GM12878 (cell line): ENCODE data around the gene MACROD2. TPM values are rescaled to one million over a fixed set of nuclear protein-coding genes. Genes with fewer than 3 reads are reported as not detected.

Experiments used
- ATAC-seq: fragments of 200-7000 bp; cut with Tn5 transposase; 3 replicates; pipeline ENCODE4 v1.9.1; 2020; ENCODE audit warnings: mild to moderate bottlenecking, moderate library complexity
- BruUV-seq: library from RNA; stranded (reverse); fragments of 400-500 nt; replicated peaks from 2 replicates; lab custom pipeline; 2021; lab: Mats Ljungman, UMichigan
- CTCF ChIA-PET: fragments of 300-600 bp; sonication (Branson Sonifier 250); formaldehyde crosslinking; extraction: SDS; loops from one replicate; lab custom pipeline; 2021; ENCODE audit warnings: inconsistent platforms; lab: Yijun Ruan, JAX
- POLR2A ChIA-PET: fragments of 350-600 bp; formaldehyde crosslinking; extraction: SDS; loops from one replicate; lab custom pipeline; 2021; ENCODE audit warnings: inconsistent platforms; lab: Charles Lee
- RAD21 ChIA-PET: fragments of 300-600 bp; sonication (Branson Sonifier 250); formaldehyde crosslinking; loops from one replicate; lab custom pipeline; 2023; ENCODE audit warnings: antibody characterized with exemption; ENCODE audit not compliant: unreplicated experiment; lab: Charles Lee
- SMC1A ChIA-PET: fragments of 300-600 bp; sonication (Branson Sonifier 250); formaldehyde crosslinking; loops from one replicate; lab custom pipeline; 2023; ENCODE audit not compliant: unreplicated experiment, uncharacterized antibody; lab: Charles Lee
- DNase-seq: peaks from one replicate; pipeline ENCODE4 v3.0.0-alpha.2; 2011; ENCODE audit warnings: low read depth, low spot score
- FAIRE-seq: peaks from 3 replicates; lab custom pipeline; 2011; peaks lifted over from hg19 to GRCh38; lab: Jason Lieb, UNC
- H2AFZ ChIP-seq: 2 replicates; pipeline ENCODE4 v1.6.0; 2011; ENCODE audit warnings: low read depth, low read length, control low read depth; ENCODE audit not compliant: control insufficient read depth
- H3K27ac ChIP-seq: 2 replicates; pipeline ENCODE4 v1.5.1; 2011; ENCODE audit warnings: control low read depth; ENCODE audit not compliant: control insufficient read depth, insufficient read depth
- H3K27me3 ChIP-seq, 2 experiments: replicated peaks in 1 of 2; 2 replicates each; pipeline versions ENCODE4 v1.6.0 to v1.6.1; 2011; ENCODE audit warnings: low read length in 1 of 2; ENCODE audit not compliant: control insufficient read depth in 2 of 2, insufficient read depth in 2 of 2
- H3K36me3 ChIP-seq, 2 experiments: 2 replicates each; pipeline ENCODE4 v1.5.1; 2011; ENCODE audit warnings: low read length in 1 of 2; ENCODE audit not compliant: control insufficient read depth in 2 of 2, insufficient read depth in 2 of 2
- H3K4me1 ChIP-seq: 2 replicates; pipeline ENCODE4 v1.6.1; 2011; ENCODE audit warnings: mild to moderate bottlenecking, low read length, moderate library complexity, mixed read lengths; ENCODE audit not compliant: control insufficient read depth, insufficient read depth
- H3K4me2 ChIP-seq: 2 replicates; pipeline ENCODE4 v1.6.0; 2011; ENCODE audit warnings: control low read depth; ENCODE audit not compliant: control insufficient read depth, insufficient read depth
- H3K4me3 ChIP-seq: fragments of 200-600 bp; sonication (generic); 2 replicates; pipeline ENCODE4 v1.5.1; 2016
- H3K79me2 ChIP-seq: 2 replicates; pipeline ENCODE4 v1.6.0; 2011; ENCODE audit warnings: low read length; ENCODE audit not compliant: control insufficient read depth, insufficient read depth
- H3K9ac ChIP-seq: 2 replicates; pipeline ENCODE4 v1.8.0; 2011; ENCODE audit warnings: low read length, control low read depth, mixed read lengths; ENCODE audit not compliant: control insufficient read depth, insufficient read depth
- H3K9me3 ChIP-seq: replicated peaks from 3 replicates; pipeline ENCODE4 v1.5.1; 2011; ENCODE audit warnings: mild to moderate bottlenecking, low read length; ENCODE audit not compliant: control insufficient read depth, insufficient read depth
- H4K20me1 ChIP-seq: 2 replicates; pipeline ENCODE4 v1.6.0; 2011; ENCODE audit not compliant: control insufficient read depth, insufficient read depth
- BMI1 ChIP-seq: fragments of 450-650 bp; IDR thresholded peaks from 2 replicates; pipeline ENCODE4 v1.6.1; 2016; ENCODE audit warnings: mild to moderate bottlenecking, moderate library complexity, borderline replicate concordance
- CHD2 ChIP-seq: IDR thresholded peaks from 2 replicates; pipeline ENCODE4 v1.6.1; 2011; ENCODE audit warnings: low read depth, low read length, improper control_type of control experiment, borderline replicate concordance
- HCFC1 ChIP-seq: fragments of 150-350 bp; IDR thresholded peaks from 2 replicates; pipeline ENCODE4 v1.6.1; 2014; ENCODE audit warnings: low read length
- PAX5 ChIP-seq: IDR thresholded peaks from 2 replicates; pipeline ENCODE4 v1.6.1; 2011; ENCODE audit warnings: low read depth, low read length, borderline replicate concordance
- PAX8 ChIP-seq: fragments of 450-650 bp; IDR thresholded peaks from 2 replicates; pipeline ENCODE4 v1.6.1; 2017; ENCODE audit warnings: mild to moderate bottlenecking, moderate library complexity
- POU2F2 ChIP-seq: IDR thresholded peaks from 3 replicates; pipeline ENCODE4 v1.6.1; 2011; ENCODE audit warnings: low read depth, mild to moderate bottlenecking, low read length, borderline replicate concordance
- SIX5 ChIP-seq: IDR thresholded peaks from 2 replicates; pipeline ENCODE4 v1.6.1; 2011; ENCODE audit warnings: mild to moderate bottlenecking, low read depth, low read length, moderate library complexity; ENCODE audit not compliant: severe bottlenecking
- SREBF1 ChIP-seq: IDR thresholded peaks from 2 replicates; pipeline ENCODE4 v1.6.1; 2012; ENCODE audit warnings: mild to moderate bottlenecking, low read length
- SREBF2 ChIP-seq: IDR thresholded peaks from 2 replicates; pipeline ENCODE4 v1.6.1; 2012; ENCODE audit warnings: mild to moderate bottlenecking, low read length
- in situ Hi-C: fragments of 300-500 bp; cut with MboI; formaldehyde crosslinking; loops from 9 replicates; pipeline ENCODE4 v1.14.3; 2018; ENCODE audit warnings: mixed read lengths
- intact Hi-C: fragments of 100-400 bp; cut with micrococcal nuclease; formaldehyde crosslinking; loops from one replicate; pipeline ENCODE4 v1.14.2; 2022; ENCODE audit not compliant: unreplicated experiment
- polyA plus RNA-seq, 11 experiments: library from polyadenylated mRNA; depleted of rRNA in 4 of 11; unstranded in 6 of 11; stranded (reverse) in 5 of 11; fragments of >200 nt; fragmentation: Nextera tagmentation in 4 of 11; fragmentation: Illumina TruSeq in 1 of 11; extraction: Ambion mirVana in 4 of 11; extraction: Trizol in 1 of 11; gene quantifications; 1 replicate in 1 of 11; 2 replicates in 10 of 11; pipeline versions ENCODE4 v1.2.1 to v1.2.3, GENCODE V29; 2011 to 2016; ENCODE audit warnings: inconsistent platforms in 2 of 11, missing spikeins in 2 of 11, low read depth in 1 of 11
- total RNA-seq, 4 experiments: library from RNA; depleted of rRNA in 3 of 4; stranded (reverse); fragments of >200 nt in 3 of 4; fragmentation: Illumina TruSeq in 1 of 4; extraction: Trizol in 1 of 4; gene quantifications; 2 replicates each; pipeline versions ENCODE4 v1.2.1 to v1.2.3, GENCODE V29; 2013 to 2021
- TF ChIP-seq, protein P1 (sequence below): fragments of 450-650 bp; IDR thresholded peaks from 2 replicates; pipeline ENCODE4 v1.6.1; 2016; ENCODE audit warnings: mild to moderate bottlenecking, moderate library complexity, borderline replicate concordance
- TF ChIP-seq, protein P2 (sequence below): IDR thresholded peaks from 2 replicates; pipeline ENCODE4 v1.6.1; 2012; ENCODE audit warnings: low read length, inconsistent platforms
- TF ChIP-seq, protein P3 (sequence below): fragments of 450-650 bp; IDR thresholded peaks from 2 replicates; pipeline ENCODE4 v1.6.1; 2017; ENCODE audit warnings: mild to moderate bottlenecking, moderate library complexity

The MACROD2 gene
- total and polyA plus RNA-seq, 10 of the 15 experiments (the other 5 are each of a cell fraction or from before 2014, with no cell fraction given) = 1.1 to 21.5 (median 2.2) TPM

GRCh38 chr20:15059438-15059837, 1064.1 kb downstream of the MACROD2 start:
- ChIA-PET CTCF (interaction anchor here (0.6 kb wide), 1 partner anchor 1595 kb away, joined by 3 read pairs; no protein-coding TSS in a partner anchor), SMC1A (no interaction called here), RAD21 (no interaction called here), POLR2A (no interaction called here)
- Histone ChIP-seq H3K9ac (no peak overlapping the region), H3K36me3 (no peaks in the 10 kb centered on the region), H4K20me1 (no peaks in the 10 kb centered on the region), H3K4me2 (no peak overlapping the region), H3K79me2 (no peaks in the 10 kb centered on the region), H2AFZ (no peak overlapping the region), H3K4me1 (no peaks in the 10 kb centered on the region), H3K27me3 (no peaks in the 10 kb centered on the region), H3K9me3 (no peaks in the 10 kb centered on the region), H3K27ac (no peak overlapping the region), H3K4me3 (no peak overlapping the region)
- DNase-seq (no peak), FAIRE-seq (no peak), ATAC-seq (no peak)
- intact Hi-C loops (no loop called here), in situ Hi-C loops (no loop called here)
- BruUV-seq = no TSS peak
- TF ChIP-seq CHD2 (no peak), SREBF1 (no peak), SIX5 (no peak), PAX8 (no peak), POU2F2 (no peak), SREBF2 (no peak), BMI1 (no peak), HCFC1 (no peak), PAX5 (no peak)
- TF ChIP-seq, protein P1, sequence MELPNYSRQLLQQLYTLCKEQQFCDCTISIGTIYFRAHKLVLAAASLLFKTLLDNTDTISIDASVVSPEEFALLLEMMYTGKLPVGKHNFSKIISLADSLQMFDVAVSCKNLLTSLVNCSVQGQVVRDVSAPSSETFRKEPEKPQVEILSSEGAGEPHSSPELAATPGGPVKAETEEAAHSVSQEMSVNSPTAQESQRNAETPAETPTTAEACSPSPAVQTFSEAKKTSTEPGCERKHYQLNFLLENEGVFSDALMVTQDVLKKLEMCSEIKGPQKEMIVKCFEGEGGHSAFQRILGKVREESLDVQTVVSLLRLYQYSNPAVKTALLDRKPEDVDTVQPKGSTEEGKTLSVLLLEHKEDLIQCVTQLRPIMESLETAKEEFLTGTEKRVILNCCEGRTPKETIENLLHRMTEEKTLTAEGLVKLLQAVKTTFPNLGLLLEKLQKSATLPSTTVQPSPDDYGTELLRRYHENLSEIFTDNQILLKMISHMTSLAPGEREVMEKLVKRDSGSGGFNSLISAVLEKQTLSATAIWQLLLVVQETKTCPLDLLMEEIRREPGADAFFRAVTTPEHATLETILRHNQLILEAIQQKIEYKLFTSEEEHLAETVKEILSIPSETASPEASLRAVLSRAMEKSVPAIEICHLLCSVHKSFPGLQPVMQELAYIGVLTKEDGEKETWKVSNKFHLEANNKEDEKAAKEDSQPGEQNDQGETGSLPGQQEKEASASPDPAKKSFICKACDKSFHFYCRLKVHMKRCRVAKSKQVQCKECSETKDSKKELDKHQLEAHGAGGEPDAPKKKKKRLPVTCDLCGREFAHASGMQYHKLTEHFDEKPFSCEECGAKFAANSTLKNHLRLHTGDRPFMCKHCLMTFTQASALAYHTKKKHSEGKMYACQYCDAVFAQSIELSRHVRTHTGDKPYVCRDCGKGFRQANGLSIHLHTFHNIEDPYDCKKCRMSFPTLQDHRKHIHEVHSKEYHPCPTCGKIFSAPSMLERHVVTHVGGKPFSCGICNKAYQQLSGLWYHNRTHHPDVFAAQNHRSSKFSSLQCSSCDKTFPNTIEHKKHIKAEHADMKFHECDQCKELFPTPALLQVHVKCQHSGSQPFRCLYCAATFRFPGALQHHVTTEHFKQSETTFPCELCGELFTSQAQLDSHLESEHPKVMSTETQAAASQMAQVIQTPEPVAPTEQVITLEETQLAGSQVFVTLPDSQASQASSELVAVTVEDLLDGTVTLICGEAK = no peak
- TF ChIP-seq, protein P2, sequence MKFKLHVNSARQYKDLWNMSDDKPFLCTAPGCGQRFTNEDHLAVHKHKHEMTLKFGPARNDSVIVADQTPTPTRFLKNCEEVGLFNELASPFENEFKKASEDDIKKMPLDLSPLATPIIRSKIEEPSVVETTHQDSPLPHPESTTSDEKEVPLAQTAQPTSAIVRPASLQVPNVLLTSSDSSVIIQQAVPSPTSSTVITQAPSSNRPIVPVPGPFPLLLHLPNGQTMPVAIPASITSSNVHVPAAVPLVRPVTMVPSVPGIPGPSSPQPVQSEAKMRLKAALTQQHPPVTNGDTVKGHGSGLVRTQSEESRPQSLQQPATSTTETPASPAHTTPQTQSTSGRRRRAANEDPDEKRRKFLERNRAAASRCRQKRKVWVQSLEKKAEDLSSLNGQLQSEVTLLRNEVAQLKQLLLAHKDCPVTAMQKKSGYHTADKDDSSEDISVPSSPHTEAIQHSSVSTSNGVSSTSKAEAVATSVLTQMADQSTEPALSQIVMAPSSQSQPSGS = no peak
- TF ChIP-seq, protein P3, sequence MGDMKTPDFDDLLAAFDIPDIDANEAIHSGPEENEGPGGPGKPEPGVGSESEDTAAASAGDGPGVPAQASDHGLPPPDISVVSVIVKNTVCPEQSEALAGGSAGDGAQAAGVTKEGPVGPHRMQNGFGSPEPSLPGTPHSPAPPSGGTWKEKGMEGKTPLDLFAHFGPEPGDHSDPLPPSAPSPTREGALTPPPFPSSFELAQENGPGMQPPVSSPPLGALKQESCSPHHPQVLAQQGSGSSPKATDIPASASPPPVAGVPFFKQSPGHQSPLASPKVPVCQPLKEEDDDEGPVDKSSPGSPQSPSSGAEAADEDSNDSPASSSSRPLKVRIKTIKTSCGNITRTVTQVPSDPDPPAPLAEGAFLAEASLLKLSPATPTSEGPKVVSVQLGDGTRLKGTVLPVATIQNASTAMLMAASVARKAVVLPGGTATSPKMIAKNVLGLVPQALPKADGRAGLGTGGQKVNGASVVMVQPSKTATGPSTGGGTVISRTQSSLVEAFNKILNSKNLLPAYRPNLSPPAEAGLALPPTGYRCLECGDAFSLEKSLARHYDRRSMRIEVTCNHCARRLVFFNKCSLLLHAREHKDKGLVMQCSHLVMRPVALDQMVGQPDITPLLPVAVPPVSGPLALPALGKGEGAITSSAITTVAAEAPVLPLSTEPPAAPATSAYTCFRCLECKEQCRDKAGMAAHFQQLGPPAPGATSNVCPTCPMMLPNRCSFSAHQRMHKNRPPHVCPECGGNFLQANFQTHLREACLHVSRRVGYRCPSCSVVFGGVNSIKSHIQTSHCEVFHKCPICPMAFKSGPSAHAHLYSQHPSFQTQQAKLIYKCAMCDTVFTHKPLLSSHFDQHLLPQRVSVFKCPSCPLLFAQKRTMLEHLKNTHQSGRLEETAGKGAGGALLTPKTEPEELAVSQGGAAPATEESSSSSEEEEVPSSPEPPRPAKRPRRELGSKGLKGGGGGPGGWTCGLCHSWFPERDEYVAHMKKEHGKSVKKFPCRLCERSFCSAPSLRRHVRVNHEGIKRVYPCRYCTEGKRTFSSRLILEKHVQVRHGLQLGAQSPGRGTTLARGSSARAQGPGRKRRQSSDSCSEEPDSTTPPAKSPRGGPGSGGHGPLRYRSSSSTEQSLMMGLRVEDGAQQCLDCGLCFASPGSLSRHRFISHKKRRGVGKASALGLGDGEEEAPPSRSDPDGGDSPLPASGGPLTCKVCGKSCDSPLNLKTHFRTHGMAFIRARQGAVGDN = no peak
